T-helper 2 cell (primary cell): ENCODE data around the gene CA10.

Source experiments
- DNase-seq, 5 experiments: peaks; one replicate each; pipeline versions ENCODE4 v3.0.0 to v3.0.0-alpha.2; 2012 to 2022

CA10 gene

GRCh38 chr17:52041123-52041617, 117.3 kb downstream of the CA10 start:
- DNase-seq, result no peak

DNA sequence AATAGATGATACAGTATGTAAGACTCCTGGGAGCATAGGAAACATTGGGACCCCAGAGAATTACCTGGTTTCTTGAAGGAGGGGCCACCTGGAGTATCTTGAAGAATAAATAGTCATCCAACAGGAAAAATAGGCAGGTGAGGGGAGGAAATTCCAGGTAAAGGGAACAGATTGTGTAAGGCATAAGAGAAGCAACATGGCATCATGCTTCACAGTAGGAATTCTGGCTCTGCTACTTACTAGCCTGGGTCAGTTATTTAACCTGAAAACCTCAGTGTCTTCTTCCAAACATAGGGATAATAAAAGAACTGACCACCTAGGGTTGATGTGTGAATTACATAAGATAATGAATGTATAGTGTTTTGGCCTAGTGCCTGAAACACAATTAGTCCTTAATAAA, 122.1 kb downstream of the CA10 start:
- DNase-seq, result no peak

DNA sequence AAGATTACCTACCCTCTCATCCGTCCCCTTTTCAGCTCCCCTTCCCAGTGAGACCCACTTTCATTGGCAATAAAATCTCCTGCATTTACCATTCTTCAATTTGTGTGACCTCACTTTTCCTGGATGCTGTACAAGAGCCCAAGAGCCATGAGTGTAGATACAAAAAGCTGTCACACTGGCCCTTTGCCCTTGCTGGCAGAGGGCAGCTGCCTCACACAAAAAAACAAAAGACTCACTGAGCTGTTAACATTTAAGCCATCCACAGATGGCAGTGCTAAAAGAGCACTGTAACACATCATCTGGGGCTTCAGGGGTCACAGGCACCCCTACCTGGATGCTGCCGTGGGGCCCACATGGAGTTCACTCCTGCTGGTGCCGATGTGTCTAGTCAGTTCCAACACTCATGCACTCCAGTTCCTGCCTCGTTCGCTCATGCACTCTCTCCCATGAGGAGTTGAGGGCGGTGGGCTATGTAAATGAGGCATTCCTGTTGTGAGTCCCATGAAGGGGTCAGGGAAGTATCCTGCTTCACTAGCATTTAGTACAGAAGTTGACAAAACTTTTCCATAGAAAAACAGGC, 123.1 kb downstream of the CA10 start:
- no peak for DNase-seq

- DNase-seq, result no peak
Observed at GRCh38 chr17:52032454-52032853, 126.1 kb downstream of the CA10 start.

DNA sequence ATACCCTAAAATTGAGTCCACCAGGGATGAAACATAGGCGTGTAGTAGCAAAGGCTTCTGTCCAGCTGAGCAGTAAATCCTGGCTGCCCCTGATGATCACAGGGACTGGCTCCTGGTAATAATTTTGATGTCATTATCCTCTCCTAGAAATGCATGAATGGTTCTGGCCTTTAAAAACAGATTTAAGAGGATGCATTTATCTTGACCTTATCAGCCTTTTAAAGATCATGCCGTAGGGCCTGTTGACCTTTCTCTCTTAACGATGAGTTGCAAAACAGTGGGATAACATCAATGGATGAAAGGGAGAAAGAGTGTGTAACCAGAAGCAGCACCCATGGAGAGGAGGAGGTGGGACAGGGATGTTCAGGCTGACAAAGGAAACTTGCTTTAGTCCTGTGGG, 128.5 kb downstream of the CA10 start:
- DNase-seq, result no peak

DNA sequence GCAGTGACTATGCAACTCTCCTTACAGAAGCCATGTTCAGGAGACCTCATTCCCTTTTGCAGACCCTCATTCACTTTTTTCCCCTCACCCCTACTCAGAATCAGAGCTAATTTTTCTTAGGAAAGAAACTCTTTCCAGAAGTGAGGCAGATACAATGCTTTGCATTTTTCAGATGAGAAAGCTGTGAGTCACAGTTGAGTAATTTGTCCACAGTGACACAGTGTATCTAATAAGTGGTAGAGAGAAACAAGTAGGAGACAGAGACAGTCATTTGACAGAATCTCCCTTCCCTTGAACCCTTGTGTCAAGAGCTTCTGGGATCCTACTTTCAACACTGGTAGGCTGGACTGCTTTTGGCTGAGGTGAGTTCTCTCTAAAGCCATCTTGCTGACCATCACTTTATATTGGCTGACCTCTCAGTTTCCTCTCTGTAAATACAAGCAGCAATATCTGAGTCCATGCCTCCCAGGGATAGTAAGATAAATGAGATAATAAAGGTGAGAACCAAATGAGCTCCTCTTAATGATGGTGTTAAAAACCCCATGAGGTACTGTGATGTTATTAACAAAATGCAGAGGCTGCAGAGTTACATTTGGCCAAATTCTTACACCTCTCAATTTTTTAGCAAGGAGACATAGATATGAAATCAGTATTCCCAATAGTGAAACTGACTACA, 130.8 kb downstream of the CA10 start:
- DNase-seq, result peak in 1 of 5 experiments; percentile 2

GRCh38 chr17:52027081-52027480, 131.4 kb downstream of the CA10 start:
- no peak for DNase-seq

- DNase-seq, result no peak
Observed at GRCh38 chr17:52026075-52026474, 132.4 kb downstream of the CA10 start.

- DNase-seq, result no peak
Observed at GRCh38 chr17:52025236-52025635, 133.3 kb downstream of the CA10 start.

DNA sequence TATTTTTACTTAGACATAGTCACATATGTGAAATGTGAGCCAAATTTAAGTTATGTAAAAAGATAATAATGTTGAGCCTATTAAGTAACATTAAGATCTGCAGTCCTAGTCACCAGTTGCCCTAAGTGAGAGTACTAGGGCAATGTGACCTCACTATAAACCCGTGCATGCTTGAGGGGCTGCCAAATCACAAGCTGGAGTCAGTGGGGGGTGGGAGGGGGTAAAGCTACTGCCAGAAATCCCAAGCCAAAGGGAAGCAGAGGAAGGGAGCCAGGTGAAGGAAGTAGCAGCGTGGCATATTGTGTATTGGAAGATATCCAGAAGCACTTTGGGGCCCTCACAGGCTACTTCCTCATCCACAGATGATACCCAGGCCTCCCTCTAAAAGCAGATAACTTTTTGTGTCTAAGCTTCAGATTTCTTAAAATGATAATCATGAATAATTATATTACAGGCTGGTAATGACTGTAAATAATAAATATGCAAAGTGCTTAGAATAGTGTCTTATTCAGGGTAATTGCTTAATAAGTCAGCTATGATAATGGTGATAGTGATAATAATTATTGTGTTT, 134.1 kb downstream of the CA10 start:
- no peak for DNase-seq

DNA sequence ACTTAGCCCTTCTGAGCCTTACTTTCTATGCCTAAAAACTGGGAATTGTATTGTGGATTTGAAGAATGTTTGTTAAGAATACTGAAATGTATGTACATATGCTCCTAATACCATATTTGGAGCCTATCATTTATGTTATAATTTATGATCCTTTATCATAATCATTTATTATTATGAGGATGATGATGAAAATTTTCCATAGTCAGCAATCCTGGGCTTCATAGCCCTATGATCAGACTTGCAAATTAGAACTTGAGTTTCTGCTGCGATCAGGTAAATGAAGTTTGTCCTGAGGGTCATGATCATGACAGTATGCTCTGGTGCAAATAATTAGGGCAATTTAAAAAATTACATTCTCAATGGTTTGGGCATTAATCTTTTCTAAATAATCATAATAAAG, 147.4 kb downstream of the CA10 start:
- DNase-seq, result no peak

- DNase-seq, result no peak
Observed at GRCh38 chr17:51999654-52000053, 158.9 kb downstream of the CA10 start.

GRCh38 chr17:51997723-51998122, 160.8 kb downstream of the CA10 start:
- no peak for DNase-seq

GRCh38 chr17:51995797-51996403, 162.6 kb downstream of the CA10 start:
- DNase-seq, result no peak

GRCh38 chr17:51992864-51993416, 165.6 kb downstream of the CA10 start:
- no peak for DNase-seq

- DNase-seq, result no peak
Observed at GRCh38 chr17:51971121-51971520, 187.4 kb downstream of the CA10 start.

DNA sequence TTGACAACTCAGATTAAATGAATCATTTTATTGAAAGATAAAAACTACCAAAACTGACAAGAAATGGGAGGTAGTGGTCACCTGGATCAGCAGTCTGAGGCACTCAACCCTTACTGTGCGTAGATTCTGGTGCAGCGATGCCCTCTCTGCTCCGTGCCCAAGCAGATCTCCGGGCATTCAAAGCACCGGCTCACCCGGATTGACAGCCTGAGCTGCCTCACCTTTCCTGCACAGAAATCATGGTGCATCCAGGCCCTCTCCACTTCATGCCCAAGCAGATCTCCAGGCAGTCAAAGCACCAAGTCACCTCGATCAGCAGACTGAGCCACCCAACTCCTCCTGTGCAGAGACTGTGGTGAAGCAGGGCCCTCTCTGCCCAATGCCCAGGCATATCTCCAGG, 196.8 kb downstream of the CA10 start:
- peak in 1 of 5 experiments; percentile 19 for DNase-seq

DNA sequence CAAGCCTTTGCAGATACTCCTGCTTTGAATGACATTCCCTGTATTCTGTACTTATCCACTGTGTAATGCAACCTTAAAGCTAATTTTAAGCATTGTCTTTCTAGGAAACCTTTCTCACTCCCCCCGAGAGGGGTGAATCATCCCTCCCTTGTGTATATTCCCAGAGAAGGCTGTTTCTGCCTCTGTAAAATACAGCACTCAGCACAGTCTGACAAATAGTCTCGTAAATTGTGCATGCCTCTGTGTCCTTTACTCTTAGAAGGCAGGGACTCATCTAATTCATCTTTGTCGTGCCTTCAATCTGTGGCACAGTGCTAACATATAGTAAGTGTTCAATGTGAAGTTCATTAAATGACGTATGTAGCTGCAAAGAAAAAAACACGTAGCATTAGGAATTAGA, 200.7 kb downstream of the CA10 start:
- no peak for DNase-seq

DNA sequence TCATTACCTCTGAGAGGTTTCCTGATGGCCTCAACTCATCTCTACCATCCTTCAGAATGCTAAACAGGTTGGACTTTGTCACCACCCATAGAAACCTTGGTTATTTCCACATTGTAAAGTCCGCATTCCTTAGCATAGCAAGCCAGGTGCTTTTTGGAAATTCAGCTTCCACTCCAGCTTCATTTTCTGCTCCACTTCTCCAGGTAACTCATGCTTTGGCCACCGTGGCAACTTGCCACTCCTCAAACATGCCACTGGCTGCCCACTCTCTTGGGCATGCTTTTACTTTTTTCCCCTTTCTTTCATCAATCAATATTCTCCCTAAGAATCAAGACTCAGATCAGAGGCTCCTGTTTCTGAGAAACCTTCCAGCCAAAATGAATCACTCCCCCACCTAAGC, 203.3 kb downstream of the CA10 start:
- DNase-seq, result no peak

DNA sequence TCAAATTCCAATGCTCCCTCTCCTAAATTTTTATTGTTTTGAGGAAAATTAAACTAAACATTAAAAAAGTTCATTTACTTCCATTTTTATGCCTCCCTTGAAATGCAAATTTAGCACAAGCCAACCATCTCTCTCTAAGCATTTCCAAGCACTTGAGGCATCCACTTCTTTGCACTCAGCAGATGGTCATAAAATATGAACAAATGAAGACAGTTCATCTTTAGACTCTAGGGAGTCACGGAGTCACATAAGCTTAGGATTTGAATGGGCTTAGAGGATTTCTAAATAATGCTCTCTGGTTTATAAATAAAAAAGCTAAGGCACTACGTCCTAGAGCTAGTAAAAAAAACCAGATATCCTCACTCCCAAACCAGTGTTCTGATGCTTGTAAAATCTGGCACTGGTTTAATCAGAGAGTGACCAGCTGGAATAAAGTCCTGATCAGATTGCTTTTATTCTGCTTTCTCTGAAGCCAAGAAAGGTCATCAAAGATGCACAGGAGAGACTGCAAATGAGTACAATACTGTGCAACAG, 204.2 kb downstream of the CA10 start:
- no peak for DNase-seq

DNA sequence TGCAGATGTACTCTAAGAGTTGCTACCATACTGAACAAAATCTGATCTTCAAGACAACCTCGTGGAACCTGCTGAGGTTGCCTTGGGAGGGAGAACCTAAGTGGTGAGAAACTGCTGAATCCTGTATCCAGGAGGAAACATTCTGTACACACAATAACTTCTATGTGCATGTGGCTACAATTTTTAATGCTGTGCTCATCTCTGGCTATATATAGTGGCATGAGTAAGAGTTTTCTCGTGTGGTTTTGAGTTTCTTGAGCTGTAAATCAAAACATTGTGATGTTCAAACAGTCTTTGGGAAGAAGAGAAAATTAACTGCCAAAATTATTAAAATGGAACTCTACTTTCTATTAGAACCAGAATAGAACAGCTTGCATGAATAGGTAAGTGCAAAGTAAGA, 206.8 kb downstream of the CA10 start:
- no peak for DNase-seq

- DNase-seq, result no peak
Observed at GRCh38 chr17:51948128-51948527, 210.4 kb downstream of the CA10 start.

GRCh38 chr17:51947160-51947735, 211.3 kb downstream of the CA10 start:
- no peak for DNase-seq
